ENCODE measurements around the gene HBG1.

HBG1 gene

GRCh38 chr11:5224538-5225479 is 24.8 kb downstream of the HBG1 start:
- no peak overlapping the region for H4K91ac ChIP-seq (ENCODE audit: low read length)
- H3K4me3 ChIP-seq (ENCODE audit: insufficient read depth in 1 of 2, low read depth in 1 of 2, low read length in 2 of 2), result no peak overlapping the region
- H4K8ac ChIP-seq (ENCODE audit: low read length), result no peak overlapping the region
- H2BK15ac ChIP-seq (ENCODE audit: low read depth, poor library complexity, severe bottlenecking), result no peak overlapping the region
- WGBS, result 88% methylated on average over 3 of the region's 6 CpGs
- no peak for DNase-seq
- H3K14ac ChIP-seq (ENCODE audit: low read length in 2 of 2), result no peak overlapping the region
- H3K18ac ChIP-seq (ENCODE audit: low read depth in 1 of 2, low read length in 2 of 2), result no peak overlapping the region
- no peak overlapping the region for H3K9ac ChIP-seq (ENCODE audit: low read length)
- H2AK5ac ChIP-seq (ENCODE audit: low read length, severe bottlenecking), result no peak overlapping the region
- H3K23ac ChIP-seq (ENCODE audit: low read length in 2 of 2), result peak overlapping the region in 1 of 2 experiments; percentile 59
- no peak overlapping the region for H2BK12ac ChIP-seq (ENCODE audit: low read length in 2 of 2)
- no peaks in the 10 kb centered on the region for H3K4me1 ChIP-seq (ENCODE audit: control insufficient read depth, insufficient read depth, low read depth, low read length)
- no peaks in the 10 kb centered on the region for H3K27me3 ChIP-seq (ENCODE audit: control insufficient read depth in 1 of 2, insufficient read depth in 1 of 2, low read length in 2 of 2)
- no peak overlapping the region for H2AFZ ChIP-seq (ENCODE audit: low read depth, low read length)
- H3K27ac ChIP-seq (ENCODE audit: low read length, poor library complexity, severe bottlenecking), result no peak overlapping the region
- no peak overlapping the region for H2BK5ac ChIP-seq (ENCODE audit: low read depth, low read length, poor library complexity, severe bottlenecking)
- no peak overlapping the region for H2BK120ac ChIP-seq (ENCODE audit: low read depth, low read length)
- H3K79me1 ChIP-seq (replicated peaks; ENCODE audit: low read length, poor library complexity, severe bottlenecking), result no peaks in the 10 kb centered on the region
- H3K4me2 ChIP-seq (ENCODE audit: low read length, poor library complexity, severe bottlenecking), result no peak overlapping the region
- H3K9me3 ChIP-seq (ENCODE audit: control insufficient read depth, low read length), result no peaks in the 10 kb centered on the region
- H3K4ac ChIP-seq (ENCODE audit: low read depth in 1 of 2, low read length in 2 of 2), result no peak overlapping the region
- H3K36me3 ChIP-seq (ENCODE audit: control insufficient read depth in 1 of 2, insufficient read depth in 2 of 2, low read depth in 1 of 2, low read length in 2 of 2), result no peaks in the 10 kb centered on the region

- Histone ChIP-seq H3K4me3 (ENCODE audit: insufficient read depth in 1 of 2, low read depth in 1 of 2, low read length in 2 of 2) (no peak overlapping the region), H3K9me3 (ENCODE audit: control insufficient read depth, low read length) (no peaks in the 10 kb centered on the region), H3K23ac (ENCODE audit: low read length in 2 of 2) (no peak overlapping the region), H3K27ac (ENCODE audit: low read length, poor library complexity, severe bottlenecking) (no peak overlapping the region), H3K9ac (ENCODE audit: low read length) (no peak overlapping the region), H3K4ac (ENCODE audit: low read depth in 1 of 2, low read length in 2 of 2) (no peak overlapping the region), H2AFZ (ENCODE audit: low read depth, low read length) (no peak overlapping the region), H3K36me3 (ENCODE audit: control insufficient read depth in 1 of 2, insufficient read depth in 2 of 2, low read depth in 1 of 2, low read length in 2 of 2) (no peaks in the 10 kb centered on the region), H2BK12ac (ENCODE audit: low read length in 2 of 2) (no peak overlapping the region), H2BK5ac (ENCODE audit: low read depth, low read length, poor library complexity, severe bottlenecking) (no peak overlapping the region), H3K79me1 (replicated peaks; ENCODE audit: low read length, poor library complexity, severe bottlenecking) (no peaks in the 10 kb centered on the region), H3K4me1 (ENCODE audit: control insufficient read depth, insufficient read depth, low read depth, low read length) (no peaks in the 10 kb centered on the region), H3K14ac (ENCODE audit: low read length in 2 of 2) (no peak overlapping the region), H2BK15ac (ENCODE audit: low read depth, poor library complexity, severe bottlenecking) (no peak overlapping the region), H3K4me2 (ENCODE audit: low read length, poor library complexity, severe bottlenecking) (no peak overlapping the region), H2BK120ac (ENCODE audit: low read depth, low read length) (no peak overlapping the region), H3K27me3 (ENCODE audit: control insufficient read depth in 1 of 2, insufficient read depth in 1 of 2, low read length in 2 of 2) (no peaks in the 10 kb centered on the region), H3K18ac (ENCODE audit: low read depth in 1 of 2, low read length in 2 of 2) (no peak overlapping the region), H4K91ac (ENCODE audit: low read length) (no peak overlapping the region), H2AK5ac (ENCODE audit: low read length, severe bottlenecking) (no peak overlapping the region), H4K8ac (ENCODE audit: low read length) (no peak overlapping the region)
- no peak for DNase-seq
- 90% methylated on average over 1 of the region's 1 CpG for WGBS
Measured at GRCh38 chr11:5223686-5224085, 26.0 kb downstream of the HBG1 start.

- Histone ChIP-seq H3K23ac (ENCODE audit: low read length in 2 of 2) (no peak overlapping the region), H3K4me3 (ENCODE audit: insufficient read depth in 1 of 2, low read depth in 1 of 2, low read length in 2 of 2) (no peak overlapping the region)
Measured at GRCh38 chr11:5223146-5223545, 26.5 kb downstream of the HBG1 start.

GRCh38 chr11:5210376-5210885 is 39.2 kb downstream of the HBG1 start:
- no peak overlapping the region for H2BK5ac ChIP-seq (ENCODE audit: low read depth, low read length, poor library complexity, severe bottlenecking)
- H3K27ac ChIP-seq (ENCODE audit: low read length, poor library complexity, severe bottlenecking), result no peak overlapping the region
- H3K18ac ChIP-seq (ENCODE audit: low read depth in 1 of 2, low read length in 2 of 2), result no peak overlapping the region
- no peaks in the 10 kb centered on the region for H3K36me3 ChIP-seq (ENCODE audit: control insufficient read depth in 1 of 2, insufficient read depth in 2 of 2, low read depth in 1 of 2, low read length in 2 of 2)
- no peaks in the 10 kb centered on the region for H3K9me3 ChIP-seq (ENCODE audit: control insufficient read depth, low read length)
- H4K8ac ChIP-seq (ENCODE audit: low read length), result no peak overlapping the region
- H2BK15ac ChIP-seq (ENCODE audit: low read depth, poor library complexity, severe bottlenecking), result no peak overlapping the region
- H3K4me2 ChIP-seq (ENCODE audit: low read length, poor library complexity, severe bottlenecking), result no peak overlapping the region
- no peak overlapping the region for H4K91ac ChIP-seq (ENCODE audit: low read length)
- no peak overlapping the region for H2BK120ac ChIP-seq (ENCODE audit: low read depth, low read length)
- no peak overlapping the region for H3K14ac ChIP-seq (ENCODE audit: low read length in 2 of 2)
- H3K9ac ChIP-seq (ENCODE audit: low read length), result no peak overlapping the region
- WGBS, result 49% methylated on average over 6 of the region's 7 CpGs
- DNase-seq, result no peak
- no peak overlapping the region for H3K23ac ChIP-seq (ENCODE audit: low read length in 2 of 2)
- H3K4ac ChIP-seq (ENCODE audit: low read depth in 1 of 2, low read length in 2 of 2), result no peak overlapping the region
- H2BK12ac ChIP-seq (ENCODE audit: low read length in 2 of 2), result no peak overlapping the region
- no peaks in the 10 kb centered on the region for H3K4me1 ChIP-seq (ENCODE audit: control insufficient read depth, insufficient read depth, low read depth, low read length)
- no peak overlapping the region for H3K4me3 ChIP-seq (ENCODE audit: insufficient read depth in 1 of 2, low read depth in 1 of 2, low read length in 2 of 2)
- H3K79me1 ChIP-seq (replicated peaks; ENCODE audit: low read length, poor library complexity, severe bottlenecking), result no peaks in the 10 kb centered on the region
- H2AFZ ChIP-seq (ENCODE audit: low read depth, low read length), result no peak overlapping the region
- H2AK5ac ChIP-seq (ENCODE audit: low read length, severe bottlenecking), result no peak overlapping the region
- no peaks in the 10 kb centered on the region for H3K27me3 ChIP-seq (ENCODE audit: control insufficient read depth in 1 of 2, insufficient read depth in 1 of 2, low read length in 2 of 2)

More at GRCh38 chr11:5223146-5223545, 26.5 kb downstream of the HBG1 start:
- no peak overlapping the region for H4K91ac ChIP-seq (ENCODE audit: low read length)
- no peaks in the 10 kb centered on the region for H3K36me3 ChIP-seq (ENCODE audit: control insufficient read depth in 1 of 2, insufficient read depth in 2 of 2, low read depth in 1 of 2, low read length in 2 of 2)
- no peak overlapping the region for H4K8ac ChIP-seq (ENCODE audit: low read length)
- 88% methylated on average over 6 of the region's 6 CpGs for WGBS
- H2AK5ac ChIP-seq (ENCODE audit: low read length, severe bottlenecking), result no peak overlapping the region
- no peak overlapping the region for H2AFZ ChIP-seq (ENCODE audit: low read depth, low read length)
- no peaks in the 10 kb centered on the region for H3K4me1 ChIP-seq (ENCODE audit: control insufficient read depth, insufficient read depth, low read depth, low read length)
- no peaks in the 10 kb centered on the region for H3K9me3 ChIP-seq (ENCODE audit: control insufficient read depth, low read length)
- no peak overlapping the region for H3K9ac ChIP-seq (ENCODE audit: low read length)
- H2BK120ac ChIP-seq (ENCODE audit: low read depth, low read length), result no peak overlapping the region
- DNase-seq, result no peak
- H3K18ac ChIP-seq (ENCODE audit: low read depth in 1 of 2, low read length in 2 of 2), result no peak overlapping the region
- no peaks in the 10 kb centered on the region for H3K27me3 ChIP-seq (ENCODE audit: control insufficient read depth in 1 of 2, insufficient read depth in 1 of 2, low read length in 2 of 2)
- H3K27ac ChIP-seq (ENCODE audit: low read length, poor library complexity, severe bottlenecking), result no peak overlapping the region
- no peak overlapping the region for H3K14ac ChIP-seq (ENCODE audit: low read length in 2 of 2)
- no peak overlapping the region for H3K4ac ChIP-seq (ENCODE audit: low read depth in 1 of 2, low read length in 2 of 2)
- H3K4me2 ChIP-seq (ENCODE audit: low read length, poor library complexity, severe bottlenecking), result no peak overlapping the region
- no peak overlapping the region for H2BK15ac ChIP-seq (ENCODE audit: low read depth, poor library complexity, severe bottlenecking)
- no peak overlapping the region for H2BK5ac ChIP-seq (ENCODE audit: low read depth, low read length, poor library complexity, severe bottlenecking)
- no peak overlapping the region for H2BK12ac ChIP-seq (ENCODE audit: low read length in 2 of 2)
- no peaks in the 10 kb centered on the region for H3K79me1 ChIP-seq (replicated peaks; ENCODE audit: low read length, poor library complexity, severe bottlenecking)
